NT2/D1 (cell line): ENCODE measurements around the gene CYP2C8.
A peak's percentile ranks its signal among the peaks of the same experiment; 100 is the strongest.

ENCODE experiments used
- DNase-seq: peaks from one replicate; pipeline ENCODE4 v3.0.0-alpha.2; 2011; ENCODE audit warnings: low read depth, low spot score
- H3K27me3 ChIP-seq: 2 replicates; pipeline ENCODE4 v1.6.0; 2011; ENCODE audit warnings: mild to moderate bottlenecking; ENCODE audit not compliant: insufficient read length, insufficient read depth
- H3K36me3 ChIP-seq: 2 replicates; pipeline ENCODE4 v1.6.1; 2011; ENCODE audit warnings: mild to moderate bottlenecking, low read length, mixed read lengths; ENCODE audit not compliant: insufficient read depth, insufficient read length
- H3K4me1 ChIP-seq: 2 replicates; pipeline ENCODE4 v1.5.1; 2011; ENCODE audit not compliant: insufficient read depth, insufficient read length
- H3K4me3 ChIP-seq: 2 replicates; pipeline ENCODE4 v1.5.1; 2011; ENCODE audit warnings: low read depth; ENCODE audit not compliant: insufficient read length
- H3K9ac ChIP-seq: 2 replicates; pipeline ENCODE4 v1.6.0; 2011; ENCODE audit warnings: low read depth; ENCODE audit not compliant: insufficient read length
- H3K9me3 ChIP-seq: 2 replicates; pipeline ENCODE4 v1.5.1; 2011; ENCODE audit warnings: mild to moderate bottlenecking, low read length; ENCODE audit not compliant: insufficient read depth
- SUZ12 ChIP-seq: IDR thresholded peaks from 2 replicates; pipeline ENCODE4 v1.6.1; 2011; ENCODE audit not compliant: insufficient read length, insufficient read depth; ENCODE audit errors: extremely low read depth
- YY1 ChIP-seq: IDR thresholded peaks from 2 replicates; pipeline ENCODE4 v1.6.1; 2011; ENCODE audit not compliant: insufficient read length, insufficient read depth
- ZNF274 ChIP-seq: IDR thresholded peaks from 2 replicates; pipeline ENCODE4 v1.6.1; 2011; ENCODE audit warnings: mild to moderate bottlenecking, low read depth, low read length

Gene CYP2C8

DNA sequence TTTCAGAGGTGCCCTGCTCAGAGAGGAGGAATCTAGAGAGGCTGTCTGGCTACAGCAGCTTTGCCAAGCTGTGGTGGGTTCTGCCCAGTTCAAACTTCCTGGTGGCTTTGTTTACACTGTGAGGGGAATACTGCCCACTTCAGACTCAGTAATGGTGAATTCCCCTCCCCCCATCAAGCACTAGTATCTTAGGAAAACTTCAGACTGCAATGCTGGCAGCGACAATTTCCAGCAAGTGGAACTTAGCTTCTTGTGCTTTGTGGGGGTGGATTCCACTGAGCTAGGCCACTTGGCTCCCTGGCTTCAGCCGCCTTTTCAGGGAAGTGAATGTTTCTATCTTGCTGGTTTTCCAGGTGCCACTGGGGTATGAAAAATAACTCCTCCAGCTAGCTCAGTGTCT is 42.8 kb downstream of the CYP2C8 start:
- H3K9ac ChIP-seq = no peak overlapping the region
- H3K27me3 ChIP-seq = no peaks in the 10 kb centered on the region
- no peaks in the 10 kb centered on the region for H3K9me3 ChIP-seq
- H3K4me3 ChIP-seq = no peak overlapping the region
- H3K4me1 ChIP-seq = no peaks in the 10 kb centered on the region
- DNase-seq = no peak
- TF ChIP-seq ZNF274 (no peak), SUZ12 (no peak), YY1 (no peak)
- H3K36me3 ChIP-seq = no peaks in the 10 kb centered on the region

DNA sequence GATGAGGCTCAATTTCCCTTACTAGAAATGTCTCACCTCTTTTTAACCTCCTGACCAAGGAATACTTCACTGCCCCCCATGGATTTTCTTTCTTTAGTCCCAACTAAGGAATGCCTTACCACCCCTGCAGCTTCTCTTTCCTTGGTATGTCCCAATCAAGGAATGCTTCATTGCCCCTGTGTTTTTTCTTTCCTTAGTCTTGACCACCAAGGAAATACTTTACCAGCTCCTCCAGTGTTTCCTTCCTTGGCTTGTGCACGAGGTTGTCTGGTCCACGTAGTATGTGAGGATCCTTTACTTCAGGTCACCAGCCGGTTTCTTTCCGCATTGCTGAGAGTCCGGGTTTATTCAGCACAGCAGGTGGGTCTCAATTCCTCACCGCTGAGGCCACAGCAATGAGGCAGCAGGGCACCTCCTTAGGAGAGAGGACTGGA is 71.5 kb downstream of the CYP2C8 start:
- Histone ChIP-seq H3K9ac (no peak overlapping the region), H3K4me1 (no peaks in the 10 kb centered on the region), H3K27me3 (no peaks in the 10 kb centered on the region), H3K4me3 (no peak overlapping the region), H3K9me3 (peaks cover 7% of the 10 kb centered on the region; the same call in 1 of the 2 replicates), H3K36me3 (no peaks in the 10 kb centered on the region)
- DNase-seq = no peak
- no peak for TF ChIP-seq YY1
- TF ChIP-seq SUZ12 = no peak
- no peak for TF ChIP-seq ZNF274

DNA sequence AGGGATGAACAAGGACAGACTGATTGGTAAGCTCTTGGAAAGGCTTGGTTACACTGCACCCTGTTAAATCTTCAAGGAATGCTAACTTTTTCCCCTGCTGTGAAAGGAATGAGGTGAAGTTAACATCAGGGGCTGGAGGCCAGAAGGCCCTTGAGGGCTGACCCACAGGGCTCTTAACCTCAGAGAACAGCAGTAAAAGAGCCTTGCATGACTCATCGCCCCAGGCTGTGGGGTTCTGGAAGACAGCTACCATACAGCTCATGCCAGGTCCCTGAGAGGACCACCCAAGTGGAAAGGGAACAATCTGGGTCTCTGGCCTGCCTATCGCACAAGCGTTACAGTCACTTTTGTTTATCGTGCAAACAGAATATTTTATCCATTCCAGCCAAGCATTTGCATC is 76.5 kb downstream of the CYP2C8 start:
- TF ChIP-seq SUZ12 (no peak), YY1 (no peak), ZNF274 (no peak)
- no peaks in the 10 kb centered on the region for H3K4me1 ChIP-seq
- peak; percentile 32 for DNase-seq
- peaks cover 40% of the 10 kb centered on the region for H3K9me3 ChIP-seq
- H3K27me3 ChIP-seq = no peaks in the 10 kb centered on the region
- no peak overlapping the region for H3K9ac ChIP-seq
- H3K4me3 ChIP-seq = no peak overlapping the region
- no peaks in the 10 kb centered on the region for H3K36me3 ChIP-seq

DNA sequence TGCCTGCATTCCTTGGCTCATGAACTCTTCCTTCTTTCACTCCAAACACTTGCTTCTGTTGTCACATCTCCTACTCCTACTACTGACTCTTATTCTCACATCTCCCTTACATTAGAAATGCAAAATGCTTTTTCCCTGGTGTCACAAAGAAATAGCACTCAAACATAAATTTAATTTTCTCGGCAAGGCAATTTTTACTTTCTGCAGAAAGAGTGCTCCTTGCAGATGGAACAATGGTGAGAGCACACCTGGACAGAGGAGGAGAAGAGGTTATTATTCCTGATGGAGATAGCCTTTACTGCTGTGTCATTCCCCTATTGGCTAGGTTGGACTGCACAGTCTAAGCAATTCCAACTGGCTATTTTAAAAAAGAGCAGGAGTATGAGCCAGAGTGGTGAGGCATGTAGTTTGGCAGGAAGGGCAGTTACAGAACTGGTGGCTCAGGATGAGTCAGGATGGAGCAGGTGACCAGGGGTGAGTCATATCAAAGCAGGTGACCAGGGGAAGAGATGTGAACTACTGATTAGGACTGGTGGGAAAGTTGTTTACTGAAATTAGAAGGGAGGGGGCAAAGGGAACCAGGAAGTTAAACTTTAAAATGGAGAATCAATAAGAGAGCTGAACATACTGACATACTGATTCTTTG is 77.9 kb downstream of the CYP2C8 start:
- DNase-seq = no peak
- no peak overlapping the region for H3K4me3 ChIP-seq
- H3K27me3 ChIP-seq = no peaks in the 10 kb centered on the region
- TF ChIP-seq ZNF274 (no peak), YY1 (no peak), SUZ12 (no peak)
- no peak overlapping the region for H3K9ac ChIP-seq
- no peaks in the 10 kb centered on the region for H3K36me3 ChIP-seq
- H3K9me3 ChIP-seq = peaks cover 40% of the 10 kb centered on the region
- no peaks in the 10 kb centered on the region for H3K4me1 ChIP-seq

DNA sequence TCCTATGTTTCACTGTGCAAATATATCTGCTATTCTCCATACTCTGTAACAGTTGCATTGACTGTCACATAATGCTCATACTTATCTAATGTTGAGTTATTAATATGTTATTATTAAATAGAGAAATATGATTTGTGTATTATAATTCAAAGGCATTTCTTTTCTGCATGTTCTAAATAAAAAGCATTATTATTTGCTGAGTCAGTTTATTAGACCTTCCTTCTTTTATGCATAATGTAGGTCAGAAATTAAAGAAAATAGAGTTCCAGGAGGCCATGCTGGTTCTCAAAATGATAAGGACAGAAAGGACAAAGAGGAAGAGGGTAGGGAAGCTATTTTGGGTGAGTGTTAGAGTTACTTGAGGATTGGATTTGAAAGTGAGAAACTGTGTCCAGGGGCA is 80.1 kb downstream of the CYP2C8 start:
- no peak overlapping the region for H3K4me3 ChIP-seq
- no peak overlapping the region for H3K9ac ChIP-seq
- no peaks in the 10 kb centered on the region for H3K36me3 ChIP-seq
- TF ChIP-seq ZNF274 (no peak), SUZ12 (no peak), YY1 (no peak)
- DNase-seq = no peak
- H3K4me1 ChIP-seq = no peaks in the 10 kb centered on the region
- no peaks in the 10 kb centered on the region for H3K27me3 ChIP-seq
- peaks cover 40% of the 10 kb centered on the region for H3K9me3 ChIP-seq
